GM12873 (cell line): ENCODE results near the gene MMP10.

ENCODE experiments used
- TF ChIP-seq, protein P1 (sequence below): IDR thresholded peaks from 2 replicates; pipeline ENCODE4 v1.5.1; 2012; ENCODE audit warnings: low read depth, mild to moderate bottlenecking, moderate library complexity, low read length, control low read depth; ENCODE audit not compliant: insufficient read depth; ENCODE audit errors: missing control alignments

The MMP10 gene

DNA sequence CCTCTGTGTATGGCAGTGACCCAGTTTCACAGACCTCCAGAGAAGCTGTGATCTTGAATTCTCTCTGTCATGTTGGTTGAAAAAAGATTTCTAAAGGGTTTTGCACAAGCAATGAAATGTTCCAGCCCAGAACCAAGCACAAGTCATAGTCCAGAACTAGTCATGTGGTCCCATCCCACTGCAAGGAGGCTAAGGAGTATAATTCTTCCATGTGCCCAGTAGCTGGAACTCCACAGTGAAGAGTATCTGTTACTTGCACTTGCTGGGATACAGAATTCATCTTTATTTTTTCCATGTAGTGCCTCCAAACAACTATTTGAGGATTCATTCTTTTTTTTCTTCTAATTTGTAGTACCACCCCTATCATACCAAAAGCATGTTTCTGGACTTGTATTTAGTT lies 45.8 kb downstream of the MMP10 start:
- TF ChIP-seq, protein P1, sequence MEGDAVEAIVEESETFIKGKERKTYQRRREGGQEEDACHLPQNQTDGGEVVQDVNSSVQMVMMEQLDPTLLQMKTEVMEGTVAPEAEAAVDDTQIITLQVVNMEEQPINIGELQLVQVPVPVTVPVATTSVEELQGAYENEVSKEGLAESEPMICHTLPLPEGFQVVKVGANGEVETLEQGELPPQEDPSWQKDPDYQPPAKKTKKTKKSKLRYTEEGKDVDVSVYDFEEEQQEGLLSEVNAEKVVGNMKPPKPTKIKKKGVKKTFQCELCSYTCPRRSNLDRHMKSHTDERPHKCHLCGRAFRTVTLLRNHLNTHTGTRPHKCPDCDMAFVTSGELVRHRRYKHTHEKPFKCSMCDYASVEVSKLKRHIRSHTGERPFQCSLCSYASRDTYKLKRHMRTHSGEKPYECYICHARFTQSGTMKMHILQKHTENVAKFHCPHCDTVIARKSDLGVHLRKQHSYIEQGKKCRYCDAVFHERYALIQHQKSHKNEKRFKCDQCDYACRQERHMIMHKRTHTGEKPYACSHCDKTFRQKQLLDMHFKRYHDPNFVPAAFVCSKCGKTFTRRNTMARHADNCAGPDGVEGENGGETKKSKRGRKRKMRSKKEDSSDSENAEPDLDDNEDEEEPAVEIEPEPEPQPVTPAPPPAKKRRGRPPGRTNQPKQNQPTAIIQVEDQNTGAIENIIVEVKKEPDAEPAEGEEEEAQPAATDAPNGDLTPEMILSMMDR, result no peak

DNA sequence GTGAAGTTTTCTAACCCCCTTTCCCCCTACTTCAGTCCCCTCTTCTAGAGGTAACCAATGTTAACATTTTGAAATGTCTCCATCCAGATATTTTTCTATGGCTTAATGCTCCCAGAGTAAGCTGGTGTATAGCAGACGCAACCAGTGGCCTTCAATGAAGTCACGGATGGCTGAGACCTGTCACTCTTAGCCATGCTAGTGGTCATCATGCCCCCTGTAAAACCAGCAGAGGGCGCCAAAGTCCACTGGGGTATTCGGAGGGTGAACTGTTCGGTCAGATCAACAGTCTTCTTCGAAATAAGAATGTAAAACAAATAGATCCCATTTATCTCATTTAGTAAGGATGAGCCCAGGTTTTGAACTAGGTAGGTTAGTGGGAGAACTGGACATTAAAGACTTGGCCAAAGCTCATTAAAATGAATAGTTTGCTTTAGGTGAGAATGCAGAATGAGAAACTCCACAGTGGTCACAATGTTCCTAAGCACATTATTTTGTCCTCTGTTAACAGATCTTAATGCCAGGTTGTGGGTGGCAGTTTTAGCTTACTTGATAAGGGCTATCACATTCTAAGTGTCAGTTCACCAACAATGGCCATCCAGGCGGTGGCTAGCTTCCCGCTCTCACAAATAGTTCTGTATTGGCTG lies 47.1 kb downstream of the MMP10 start:
- TF ChIP-seq, protein P1, result peak; percentile 81

DNA sequence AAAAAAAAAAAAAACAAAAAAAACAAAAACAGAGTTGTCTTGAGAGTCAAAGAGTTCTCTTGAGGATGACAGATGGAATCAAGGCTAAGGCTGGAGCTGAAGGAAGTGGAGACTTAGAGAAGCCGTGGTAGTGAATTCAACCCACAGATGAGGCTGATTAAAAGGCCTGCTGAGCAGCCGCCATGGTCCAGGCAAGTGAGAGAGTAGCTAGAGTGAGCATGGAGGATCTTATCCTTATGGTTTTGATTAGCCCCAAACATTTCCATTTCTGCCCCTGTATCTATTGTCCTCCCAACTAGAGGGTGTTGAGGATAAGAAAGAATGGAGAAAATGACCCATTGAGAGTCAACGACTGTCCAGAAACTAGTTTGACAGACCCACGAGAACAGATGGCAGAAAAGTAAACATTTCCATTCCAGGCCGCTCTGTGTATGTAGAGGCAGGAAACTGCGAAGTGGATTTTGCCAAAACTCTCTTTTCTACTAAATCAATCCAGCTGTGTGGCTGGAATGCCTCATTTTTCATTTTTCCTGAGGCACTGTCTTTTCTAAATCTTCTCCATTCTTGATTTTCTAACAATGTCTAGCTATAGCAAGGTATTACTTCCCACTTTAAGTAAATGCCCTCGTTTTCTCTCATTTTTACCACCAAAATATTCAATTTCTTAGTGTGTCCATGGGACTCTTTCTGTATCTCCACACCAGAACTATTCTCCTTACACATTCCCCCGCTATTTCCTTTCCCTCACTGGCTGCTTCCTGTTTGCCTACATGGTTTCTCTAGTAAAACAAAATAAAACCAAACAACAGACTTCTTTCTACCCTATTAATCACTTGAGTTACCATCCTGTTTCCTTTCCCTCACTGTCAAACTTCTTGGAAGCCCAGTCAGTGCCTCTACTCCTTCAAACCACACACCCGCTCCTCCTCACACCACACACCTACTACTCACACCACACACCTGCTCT lies 50.3 kb downstream of the MMP10 start:
- TF ChIP-seq, protein P1, result no peak

DNA sequence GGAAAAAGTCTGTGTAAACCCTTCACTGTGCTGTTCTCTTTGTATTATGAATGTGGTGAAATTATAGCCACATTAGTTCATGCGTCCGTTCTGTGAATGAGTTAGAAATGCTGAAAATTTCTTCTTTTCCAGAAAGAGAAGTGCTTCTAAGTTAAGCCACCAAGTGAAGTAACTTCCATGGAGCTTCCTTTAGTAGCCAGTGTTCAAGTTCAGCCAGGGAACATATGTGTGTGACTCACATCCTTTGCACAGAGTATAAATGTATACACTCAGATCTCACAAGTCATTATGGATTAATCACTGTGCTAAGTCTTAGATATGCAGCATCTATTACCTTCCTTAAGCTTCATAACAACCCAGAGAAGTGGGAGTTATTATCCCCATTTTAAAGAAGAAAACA lies 52.5 kb downstream of the MMP10 start:
- TF ChIP-seq, protein P1, result no peak

DNA sequence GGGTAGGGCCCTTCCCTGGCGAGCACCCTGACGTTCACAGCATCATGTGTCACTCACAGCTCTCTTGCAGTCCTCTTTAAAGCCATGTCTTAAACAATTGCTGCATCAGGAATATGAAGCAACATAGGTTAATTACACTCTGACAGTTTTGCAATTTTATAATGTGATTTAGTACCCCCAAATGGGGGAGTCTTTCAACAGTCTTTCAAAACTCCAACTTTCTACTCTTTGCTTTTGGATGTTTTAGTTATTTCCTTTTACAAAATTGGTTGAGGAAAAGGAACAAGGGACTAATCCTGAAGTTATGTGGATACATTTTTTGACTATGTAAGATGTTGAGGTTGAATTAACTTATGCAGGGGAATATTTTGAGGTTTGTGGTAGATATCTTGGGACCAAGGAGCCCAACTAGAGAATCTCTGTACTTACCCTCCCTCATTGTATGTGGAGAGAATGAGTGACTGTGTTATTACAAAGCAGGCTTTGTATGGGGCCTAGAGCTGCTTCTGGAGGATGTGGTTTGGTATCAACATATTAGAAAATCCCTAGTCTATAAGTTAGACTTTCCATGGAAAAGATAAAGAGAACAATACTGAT lies 55.4 kb downstream of the MMP10 start, which contains the start of gene MMP8:
TSS of gene MMP8 (minus strand) at position 51 of the 597 bp plus-strand sequence. CDS start 99 bp downstream, outside the sequence.
- TF ChIP-seq, protein P1, result no peak

DNA sequence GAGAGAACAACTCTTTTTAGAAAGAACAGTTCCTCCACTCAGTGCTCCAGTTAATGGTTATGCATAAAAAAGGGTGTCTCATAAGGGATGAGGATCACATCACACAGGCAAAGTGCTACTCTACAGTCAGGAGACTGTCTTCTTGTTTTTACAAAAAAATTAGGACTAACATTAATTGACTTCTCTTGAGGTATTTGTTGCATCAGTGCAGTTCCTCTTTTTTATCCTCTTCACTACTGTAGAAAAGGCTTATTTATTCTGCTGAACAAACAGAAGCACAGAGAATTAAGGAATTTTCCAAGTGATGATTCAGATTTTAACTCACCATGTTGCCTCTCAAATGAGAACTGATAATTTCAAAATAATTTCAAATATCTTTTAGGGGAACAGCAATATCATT lies 57.6 kb downstream of the MMP10 start:
- TF ChIP-seq, protein P1, result no peak
